ENCODE measurements around the gene TNRC6A. TPM values are rescaled to one million over a fixed set of nuclear protein-coding genes. Genes with fewer than 3 reads are reported as not detected.
"Not testable (repeated sequence)": the region's sequence is repeated elsewhere in the genome, so short reads cannot be mapped to it uniquely, and the experiment has no call there.

The TNRC6A gene
- total RNA-seq, 1 experiment from 2014 or later: 20.3 TPM

DNA sequence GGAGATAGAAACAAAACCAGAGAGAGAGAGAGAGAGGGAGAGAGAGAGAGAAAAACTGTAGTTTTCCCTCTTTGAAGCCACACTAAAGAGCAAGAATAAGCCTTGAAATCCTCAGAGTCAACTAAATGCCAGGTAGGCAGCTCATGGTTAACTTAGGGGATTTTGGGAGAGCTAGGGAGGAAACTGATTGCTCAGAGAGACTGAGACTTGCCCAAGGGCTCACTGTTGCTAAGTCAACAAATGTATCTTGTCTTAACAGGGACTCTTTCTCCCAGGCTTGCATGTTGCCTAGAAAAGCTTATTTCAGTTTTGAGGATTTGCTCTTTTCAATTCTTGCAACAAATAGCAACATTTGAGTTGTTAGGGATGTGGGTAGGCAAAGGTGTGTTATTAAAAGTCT lies 111.8 kb downstream of the TNRC6A start:
- Histone ChIP-seq H3K9me3 (ENCODE audit: low read length) (no peaks in the 10 kb centered on the region), H3K27ac (ENCODE audit: low read length) (peak overlapping the region; percentile 54), H3K79me2 (ENCODE audit: low read length) (no peaks in the 10 kb centered on the region), H2AFZ (ENCODE audit: low read length) (0 out of 2 replicates have a peak overlapping the region, but pooled peaks have one; percentile 21), H3K4me3 (ENCODE audit: low read length) (0 out of 2 replicates have a peak overlapping the region, but pooled peaks have one; percentile 14), H3K36me3 (ENCODE audit: low read depth, low read length) (no peaks in the 10 kb centered on the region), H3K9me2 (replicated peaks; ENCODE audit: low read length) (no peaks in the 10 kb centered on the region), H3F3A (ENCODE audit: low read length, unreplicated experiment) (no peaks in the 10 kb centered on the region), H3K4me2 (ENCODE audit: low read length) (peak overlapping the region; percentile 76), H3K9ac (ENCODE audit: low read length) (no peak overlapping the region), H3K4me1 (ENCODE audit: insufficient read depth, low read length) (peaks cover 32% of the 10 kb centered on the region), H3K27me3 (ENCODE audit: low read length) (no peaks in the 10 kb centered on the region), H4K20me1 (ENCODE audit: low read length) (no peaks in the 10 kb centered on the region)
- TF ChIP-seq EZH2phosphoT487 (IDR thresholded peaks at IDR 0.05; ENCODE audit: borderline replicate concordance, low read length) (no peak), CTCF (conservative IDR thresholded peaks at IDR 0.05; ENCODE audit: low read depth, low read length) (no peak), EZH2 (IDR thresholded peaks at IDR 0.05; ENCODE audit: low read length, unreplicated experiment) (no peak)
- ATAC-seq: 0 out of 2 replicates have a peak, but pooled peaks have one; percentile 9
- no TSS peak for BruUV-seq (replicated peaks)
- ChIA-PET CTCF (no interaction called here), POLR2A (ENCODE audit: unreplicated experiment) (no interaction called here)
- peak; percentile 25 for DNase-seq
- intact Hi-C loops (cut with micrococcal nuclease): loop anchor here (10.0 kb wide), 1 partner anchor 204 kb away; no protein-coding TSS in a partner anchor

GRCh38 chr16:24844101-24845030 lies 114.9 kb downstream of the TNRC6A start:
- intact Hi-C loops (cut with micrococcal nuclease): loop anchor here (10.0 kb wide), 1 partner anchor 200 kb away; no protein-coding TSS in a partner anchor
- Histone ChIP-seq H3F3A (ENCODE audit: low read length, unreplicated experiment) (no peaks in the 10 kb centered on the region), H2AFZ (ENCODE audit: low read length) (0 out of 2 replicates have a peak overlapping the region, but pooled peaks have one; percentile 7), H3K79me2 (ENCODE audit: low read length) (no peaks in the 10 kb centered on the region), H3K4me3 (ENCODE audit: low read length) (no peak overlapping the region), H3K4me1 (ENCODE audit: insufficient read depth, low read length) (peaks cover 39% of the 10 kb centered on the region), H3K9ac (ENCODE audit: low read length) (peak overlapping the region; percentile 49), H3K4me2 (ENCODE audit: low read length) (0 out of 2 replicates have a peak overlapping the region, but pooled peaks have one; percentile 15), H3K36me3 (ENCODE audit: low read depth, low read length) (no peaks in the 10 kb centered on the region), H3K27ac (ENCODE audit: low read length) (peak overlapping the region; percentile 84), H3K27me3 (ENCODE audit: low read length) (no peaks in the 10 kb centered on the region), H4K20me1 (ENCODE audit: low read length) (no peaks in the 10 kb centered on the region), H3K9me2 (replicated peaks; ENCODE audit: low read length) (no peaks in the 10 kb centered on the region), H3K9me3 (ENCODE audit: low read length) (no peaks in the 10 kb centered on the region)
- BruUV-seq (replicated peaks): no TSS peak
- peak; percentile 70 for DNase-seq
- TF ChIP-seq EZH2 (IDR thresholded peaks at IDR 0.05; ENCODE audit: low read length, unreplicated experiment) (no peak), CTCF (conservative IDR thresholded peaks at IDR 0.05; ENCODE audit: low read depth, low read length) (no peak), EZH2phosphoT487 (IDR thresholded peaks at IDR 0.05; ENCODE audit: borderline replicate concordance, low read length) (no peak)
- peak; percentile 53 for ATAC-seq
- CTCF ChIA-PET: no interaction called here
- POLR2A ChIA-PET (ENCODE audit: unreplicated experiment): no interaction called here

GRCh38 chr16:24845031-24845365 lies 115.5 kb downstream of the TNRC6A start:
- H3K4me3 ChIP-seq (ENCODE audit: low read length); H3K9me3 ChIP-seq (ENCODE audit: low read length); H3K9ac ChIP-seq (ENCODE audit: low read length); H3K9me2 ChIP-seq (replicated peaks; ENCODE audit: low read length); H3F3A ChIP-seq (ENCODE audit: low read length, unreplicated experiment); H4K20me1 ChIP-seq (ENCODE audit: low read length); H2AFZ ChIP-seq (ENCODE audit: low read length); H3K79me2 ChIP-seq (ENCODE audit: low read length); ATAC-seq; DNase-seq; POLR2A ChIA-PET (ENCODE audit: unreplicated experiment); CTCF ChIA-PET; BruUV-seq (replicated peaks); H3K4me2 ChIP-seq (ENCODE audit: low read length); H3K36me3 ChIP-seq (ENCODE audit: low read depth, low read length); H3K27me3 ChIP-seq (ENCODE audit: low read length): not testable (repeated sequence)
- peak overlapping the region; percentile 84 for H3K27ac ChIP-seq (ENCODE audit: low read length)
- intact Hi-C loops (cut with micrococcal nuclease): loop anchor here (10.0 kb wide), 1 partner anchor 200 kb away; no protein-coding TSS in a partner anchor
- peaks cover 39% of the 10 kb centered on the region for H3K4me1 ChIP-seq (ENCODE audit: insufficient read depth, low read length)

All from PC-3 (cell line).